Hindlimb muscle (tissue), 1 donor: ENCODE measurements around the gene ZNF610. TPM values are rescaled to one million over a fixed set of nuclear protein-coding genes. Genes with fewer than 3 reads are reported as not detected.
"Not testable (repeated sequence)": the region's sequence is repeated elsewhere in the genome, so short reads cannot be mapped to it uniquely, and the experiment has no call there.

ENCODE experiments used
- DNase-seq: peaks from one replicate; pipeline ENCODE4 v3.0.0-alpha.2; 2013
- polyA plus RNA-seq: library from polyadenylated mRNA; unstranded; fragments of 120-200 nt; gene quantifications from one replicate; pipeline ENCODE4 v1.2.1, GENCODE V29; 2013; ENCODE audit not compliant: insufficient read length

ZNF610 gene
- 3.7 TPM for polyA plus RNA-seq

GRCh38 chr19:52336117-52336790 lies at the start of gene ZNF610:
ZNF610 (plus strand) TSS chr19:52336243; CDS start chr19:52349173, 12,930 bp downstream.
- DNase-seq: peak; percentile 90

GRCh38 chr19:52286256-52286655 lies 49.8 kb upstream of the ZNF610 start:
- no peak for DNase-seq

- no peak for DNase-seq
Observed at GRCh38 chr19:52291781-52292180, 44.3 kb upstream of the ZNF610 start.

GRCh38 chr19:52292946-52293345 lies 43.1 kb upstream of the ZNF610 start:
- not testable (repeated sequence) for DNase-seq

GRCh38 chr19:52296400-52296772 lies 39.7 kb upstream of the ZNF610 start:
- DNase-seq: peak; percentile 6

GRCh38 chr19:52296773-52297600 lies 39.1 kb upstream of the ZNF610 start, which contains the start of gene ZNF480:
ZNF480 (plus strand) TSS chr19:52297169; CDS start chr19:52300413, 3,244 bp downstream.
- DNase-seq: peak; percentile 85

DNA sequence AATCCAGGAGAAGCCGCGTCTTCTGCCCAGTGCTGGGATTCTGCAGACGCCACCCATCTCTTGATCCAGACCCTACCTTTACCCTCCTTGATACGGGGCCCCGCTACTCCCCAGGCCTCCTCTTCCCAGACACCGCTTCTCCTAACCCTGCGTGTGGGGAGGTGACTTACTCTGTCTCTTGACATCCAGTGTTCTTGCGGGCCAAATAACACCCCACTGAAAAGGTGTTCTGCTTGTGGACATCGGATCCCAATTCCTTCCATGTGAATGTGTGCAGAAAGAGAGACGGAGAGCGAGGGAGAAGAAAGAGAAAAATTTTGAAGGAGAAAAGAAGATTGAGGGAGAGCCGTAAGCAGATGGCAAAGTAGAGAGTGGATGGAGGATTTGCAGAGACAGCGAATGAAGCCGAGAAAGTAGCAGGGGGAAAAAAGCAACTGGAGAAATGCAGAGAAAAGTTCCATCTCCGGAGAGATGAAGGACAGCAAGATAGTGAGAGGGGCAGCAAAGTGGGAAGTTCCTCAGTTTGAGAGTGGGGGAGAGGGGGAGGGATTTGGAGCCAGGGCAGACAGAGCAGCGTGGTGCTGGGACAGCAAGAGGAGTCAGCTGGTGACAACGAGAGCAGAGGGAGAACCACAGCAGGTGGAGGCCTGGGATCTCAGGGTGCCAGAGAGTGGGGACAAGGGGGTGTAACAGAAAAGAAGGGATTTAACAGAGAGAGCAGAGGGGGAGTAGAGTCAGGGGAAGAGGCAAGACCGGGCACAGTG lies 38.3 kb upstream of the ZNF610 start:
- DNase-seq: peak; percentile 23

- no peak for DNase-seq
Observed at GRCh38 chr19:52307275-52307674, 28.8 kb upstream of the ZNF610 start.

- DNase-seq: no peak
Observed at GRCh38 chr19:52322429-52322828, 13.6 kb upstream of the ZNF610 start.

GRCh38 chr19:52331757-52332156 lies 4.3 kb upstream of the ZNF610 start:
- no peak for DNase-seq

DNA sequence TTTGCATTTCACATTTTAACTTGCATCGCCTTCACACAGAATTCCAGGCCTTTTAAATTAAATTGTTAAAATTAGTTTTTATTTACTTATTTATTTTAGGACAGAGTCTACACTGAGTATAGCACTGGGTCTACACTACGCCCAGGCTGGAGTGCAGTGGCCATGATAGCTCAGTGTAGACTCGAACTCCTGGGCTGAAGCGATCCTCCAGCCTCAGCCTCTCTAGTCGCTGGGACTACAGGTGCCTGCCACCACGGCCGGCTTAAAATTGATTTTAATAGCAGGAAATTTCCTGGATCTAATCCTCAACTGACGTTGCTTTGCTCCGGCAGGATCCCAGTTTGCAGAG lies 301 bp upstream of the ZNF610 start:
- no peak for DNase-seq

DNA sequence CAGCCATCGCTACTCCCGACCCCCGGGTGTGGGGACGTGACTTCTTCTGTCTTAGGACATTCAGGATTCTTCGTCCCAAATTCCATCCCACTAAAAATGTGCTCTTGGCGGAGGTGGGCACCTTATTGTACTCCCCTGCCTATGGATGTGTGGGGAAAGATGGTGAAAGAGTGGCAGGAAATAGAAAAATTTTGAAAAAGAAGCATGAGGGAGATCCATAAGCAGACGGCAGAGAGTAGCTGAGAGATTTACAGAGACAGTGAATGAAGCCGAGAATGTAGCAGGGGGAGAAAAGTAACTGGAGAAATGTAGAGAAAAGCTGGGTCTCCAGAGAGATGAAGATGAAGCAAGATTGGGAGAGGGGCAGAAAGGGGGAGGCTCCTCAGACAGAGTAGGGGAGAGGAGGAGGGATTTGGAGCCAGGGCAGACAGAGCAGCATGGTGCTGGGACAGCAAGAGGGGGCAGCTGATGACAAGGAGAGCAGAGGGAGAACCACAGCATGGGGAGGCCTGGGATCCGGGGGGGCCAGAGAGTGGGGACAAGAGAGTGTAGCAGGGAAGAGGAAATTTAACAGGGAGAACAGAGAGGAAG lies 843 bp downstream of the ZNF610 start:
- DNase-seq: no peak

GRCh38 chr19:52339022-52339421 lies 3.0 kb downstream of the ZNF610 start:
- not testable (repeated sequence) for DNase-seq

DNA sequence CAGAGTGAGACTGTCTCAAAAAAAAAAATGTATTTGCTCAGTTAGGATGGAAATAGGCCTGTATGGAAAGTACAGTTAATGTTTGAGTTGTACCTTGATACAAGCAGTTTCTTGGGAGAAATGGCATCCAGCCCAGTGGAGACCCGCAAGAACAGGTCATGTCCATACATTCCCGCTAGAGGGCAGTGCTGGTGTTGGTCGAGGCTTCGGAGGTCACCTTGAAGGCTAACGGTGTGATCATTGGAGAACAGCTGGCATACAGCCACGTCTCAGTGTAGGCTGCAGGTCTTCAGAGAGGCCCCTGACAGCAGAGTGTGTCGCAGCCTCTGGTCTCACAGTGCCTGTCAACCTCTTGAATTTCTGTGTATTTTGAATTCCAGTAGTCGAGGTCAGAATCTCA lies 7.5 kb downstream of the ZNF610 start:
- DNase-seq: peak; percentile 30

DNA sequence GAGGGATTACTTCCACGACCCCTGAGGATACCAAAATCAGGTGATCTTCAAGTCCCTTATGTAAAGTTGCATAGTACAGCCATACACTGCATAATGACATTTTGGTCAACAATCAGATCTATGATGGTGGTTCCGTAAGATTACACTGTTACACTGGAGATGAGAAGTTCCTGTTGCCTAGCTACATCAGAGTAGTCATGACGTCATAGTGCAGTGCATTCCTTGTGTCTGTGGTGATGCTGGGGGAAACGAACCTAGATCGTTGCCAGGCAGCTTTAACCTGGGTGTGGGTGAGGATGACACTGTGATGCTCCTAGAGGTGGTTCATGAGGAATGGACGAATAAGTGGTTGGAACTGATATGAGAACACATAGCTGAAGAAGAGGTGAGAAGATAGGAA lies 9.1 kb downstream of the ZNF610 start:
- no peak for DNase-seq

GRCh38 chr19:52351512-52351911 lies 15.5 kb downstream of the ZNF610 start:
- no peak for DNase-seq

DNA sequence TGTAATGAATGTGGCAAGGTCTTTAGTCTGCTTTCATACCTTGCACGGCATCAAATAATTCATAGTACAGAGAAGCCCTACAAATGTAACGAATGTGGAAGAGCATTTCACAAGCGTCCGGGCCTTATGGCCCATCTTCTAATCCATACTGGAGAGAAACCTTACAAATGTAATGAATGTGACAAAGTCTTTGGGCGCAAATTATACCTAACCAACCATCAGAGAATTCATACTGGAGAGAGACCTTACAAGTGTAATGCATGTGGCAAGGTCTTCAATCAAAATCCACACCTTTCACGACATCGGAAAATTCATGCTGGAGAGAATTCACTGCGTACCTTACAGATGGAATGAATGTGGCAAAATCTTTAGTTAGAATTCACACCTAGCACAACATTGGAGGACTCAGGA lies 30.4 kb downstream of the ZNF610 start:
- no peak for DNase-seq

DNA sequence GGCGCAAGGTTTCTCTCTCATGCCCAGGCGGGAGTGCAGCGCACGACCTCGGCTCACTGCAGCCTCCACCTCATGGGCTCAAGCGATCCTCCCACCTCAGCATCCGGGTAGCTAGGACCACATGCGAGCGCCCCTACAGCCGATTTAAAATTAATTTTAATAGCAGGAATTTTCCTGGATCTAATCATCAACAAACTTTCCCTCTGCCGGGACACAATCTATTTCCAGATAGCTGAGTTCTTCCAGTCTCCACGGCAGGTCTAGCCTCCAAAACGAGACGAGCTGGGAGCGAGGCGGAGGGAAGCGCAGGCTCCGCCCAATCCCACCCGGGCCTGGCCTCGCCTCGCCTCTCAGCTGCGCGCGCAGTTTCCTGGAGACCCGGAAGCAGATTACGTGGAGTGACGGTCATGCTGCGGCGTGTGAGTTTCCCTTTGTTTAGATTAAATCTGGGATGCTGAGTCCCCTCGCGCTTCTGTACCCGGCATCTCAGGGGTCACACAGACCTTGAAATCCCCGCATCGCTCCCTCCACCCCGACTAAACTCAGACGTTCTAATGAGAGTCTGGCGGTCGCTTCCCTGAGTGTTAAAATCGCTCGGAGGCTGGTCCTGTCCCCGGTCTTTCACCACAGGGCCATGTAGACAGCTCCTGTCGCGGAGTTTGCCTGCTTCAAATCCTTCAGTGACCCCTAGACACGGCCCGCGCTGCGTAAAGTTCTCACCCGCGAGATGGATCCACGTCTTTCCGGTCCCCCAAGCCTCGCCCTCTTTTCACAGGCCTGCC lies 33.7 kb downstream of the ZNF610 start, which contains the start of gene ZNF880:
ZNF880 (plus strand) TSS at position 365 of the 782 bp plus-strand sequence; CDS start at position 408, 43 bp downstream.
- peak; percentile 96 for DNase-seq

- DNase-seq: no peak
Observed at GRCh38 chr19:52370341-52370710, 34.3 kb downstream of the ZNF610 start.

DNA sequence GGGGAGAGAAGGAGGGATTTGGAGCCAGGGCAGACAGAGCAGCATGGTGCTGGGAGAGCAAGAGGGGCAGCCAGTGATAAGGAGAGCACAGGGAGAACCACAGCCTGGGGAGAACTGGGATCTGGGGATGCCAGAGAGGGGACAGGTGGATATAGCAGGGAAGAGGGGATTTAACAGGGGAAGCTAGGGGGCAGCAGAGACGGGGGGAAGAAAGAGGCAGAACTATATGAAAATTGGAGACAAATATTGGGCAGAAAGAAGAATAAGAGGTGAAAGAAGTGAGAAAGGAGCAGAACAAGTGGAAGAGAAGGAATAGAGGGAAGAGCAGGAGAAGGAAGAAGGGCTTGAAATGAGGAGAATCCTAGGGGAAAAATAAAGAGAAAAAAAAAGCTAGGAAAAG lies 55.1 kb downstream of the ZNF610 start:
- DNase-seq: no peak

DNA sequence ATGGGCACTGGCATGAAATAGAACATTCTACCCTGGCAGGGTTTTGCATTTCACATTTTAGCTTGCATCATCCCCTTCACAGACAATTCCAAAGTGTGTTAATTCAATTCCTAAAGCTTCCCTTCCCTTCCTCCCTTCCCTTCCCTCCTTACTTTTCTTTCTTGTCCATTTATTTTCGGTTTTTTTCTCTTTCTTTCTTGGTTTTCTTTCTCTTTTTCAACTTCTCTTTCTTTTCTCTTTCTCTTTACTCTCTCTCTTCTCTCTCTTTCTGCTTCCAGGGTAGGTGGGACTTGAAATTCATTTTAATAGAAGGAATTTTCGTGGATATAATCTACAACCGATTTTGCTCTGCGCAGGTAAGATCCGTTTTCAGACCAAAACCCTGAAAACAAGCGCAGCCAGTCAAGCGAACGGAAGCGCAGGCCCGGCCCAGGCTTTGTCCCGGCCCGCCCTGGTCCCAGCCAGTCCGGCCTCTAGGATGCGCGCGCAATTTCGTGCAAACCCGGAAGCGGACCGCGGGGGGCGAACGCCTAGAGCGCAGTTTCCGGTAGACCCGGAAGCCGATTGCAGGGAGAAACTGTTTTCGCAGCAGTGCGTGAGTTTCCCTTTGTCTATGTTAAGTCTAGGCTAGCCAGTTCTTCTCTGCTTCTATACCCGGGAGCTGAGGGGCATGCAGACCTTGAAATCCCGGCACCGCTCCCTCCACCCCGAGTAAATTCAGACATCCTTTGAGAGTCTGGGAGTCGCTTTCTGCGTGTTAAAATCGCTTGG lies 61.5 kb downstream of the ZNF610 start, which contains the start of gene ZNF528:
ZNF528 (plus strand) TSS at position 540 of the 771 bp plus-strand sequence. CDS start 4,165 bp downstream, outside the sequence.
- DNase-seq: peak; percentile 94
